ENCODE measurements around the gene EEFSEC. TPM values are rescaled to one million over a fixed set of nuclear protein-coding genes. Genes with fewer than 3 reads are reported as not detected.

Gene EEFSEC
- total RNA-seq, 6 donors from 2014 or later = 14.9 to 38.8 (median 17.9) TPM

DNA sequence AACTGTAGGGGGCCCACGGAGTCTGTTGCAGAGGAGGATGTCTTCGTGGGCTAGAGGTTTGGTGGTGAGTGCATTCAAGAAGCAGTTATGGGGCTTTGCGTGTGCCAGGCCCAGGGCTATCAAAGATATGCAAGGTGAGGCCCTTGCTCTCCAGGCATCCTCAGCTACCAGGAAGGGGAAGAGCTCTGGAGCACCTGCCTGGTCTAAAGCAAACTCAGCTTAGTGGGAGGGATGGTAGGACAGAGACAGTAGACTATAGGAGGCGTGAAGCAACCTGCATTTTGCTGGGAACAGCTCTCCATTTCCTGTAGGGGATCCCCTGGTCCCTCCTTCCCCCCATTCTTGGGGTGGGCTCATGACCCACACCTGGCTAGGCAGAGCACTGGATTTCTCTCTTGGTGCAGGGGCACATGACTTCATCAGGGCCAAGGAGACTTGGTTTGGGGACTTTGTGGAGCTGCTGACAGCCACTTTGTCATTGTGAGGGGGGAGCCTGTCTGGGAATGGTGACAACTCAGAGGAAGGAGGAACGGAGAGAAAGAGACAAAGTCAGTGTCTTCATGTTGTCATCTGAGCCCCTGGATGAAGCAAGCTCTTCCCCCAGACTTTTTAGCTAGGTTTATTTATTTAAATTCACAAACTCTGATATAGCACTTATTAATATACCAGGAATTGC lies 8.6 kb upstream of the EEFSEC start:
- Histone ChIP-seq H3K27me3 (no peaks in the 10 kb centered on the region), H3K27ac (no peak overlapping the region), H3K36me3 (no peaks in the 10 kb centered on the region), H3K9me3 (no peaks in the 10 kb centered on the region), H3K4me3 (no peak overlapping the region), H3K4me1 (no peaks in the 10 kb centered on the region)
- no peak for DNase-seq
- TF ChIP-seq CTCF (IDR thresholded peaks at IDR 0.05) (no peak), POLR2A (IDR thresholded peaks at IDR 0.05) (no peak), EP300 (IDR thresholded peaks at IDR 0.05) (no peak), POLR2AphosphoS5 (IDR thresholded peaks at IDR 0.05) (no peak)
- ATAC-seq (ENCODE audit: low FRiP score in 2 of 2) = no peak
- WGBS, 2 donors = 61 to 77% methylated on average over 4 to 5 of the region's 5 CpGs

- Histone ChIP-seq H3K4me1 (no peaks in the 10 kb centered on the region), H3K27me3 (no peaks in the 10 kb centered on the region), H3K9me3 (no peaks in the 10 kb centered on the region), H3K36me3 (no peaks in the 10 kb centered on the region), H3K4me3 (no peak overlapping the region), H3K27ac (no peak overlapping the region)
- peak; percentile 47 to 48 for DNase-seq
- peak; percentile 66 to 83 for ATAC-seq (ENCODE audit: low FRiP score in 2 of 2)
- TF ChIP-seq POLR2A (IDR thresholded peaks at IDR 0.05) (no peak), CTCF (IDR thresholded peaks at IDR 0.05) (no peak), POLR2AphosphoS5 (IDR thresholded peaks at IDR 0.05) (no peak), EP300 (IDR thresholded peaks at IDR 0.05) (no peak)
- 65 to 66% methylated on average over 6 of the region's 6 CpGs for WGBS, 2 donors
These were observed 8.0 kb upstream of the EEFSEC start for GRCh38 chr3:128145279-128145678.

DNA sequence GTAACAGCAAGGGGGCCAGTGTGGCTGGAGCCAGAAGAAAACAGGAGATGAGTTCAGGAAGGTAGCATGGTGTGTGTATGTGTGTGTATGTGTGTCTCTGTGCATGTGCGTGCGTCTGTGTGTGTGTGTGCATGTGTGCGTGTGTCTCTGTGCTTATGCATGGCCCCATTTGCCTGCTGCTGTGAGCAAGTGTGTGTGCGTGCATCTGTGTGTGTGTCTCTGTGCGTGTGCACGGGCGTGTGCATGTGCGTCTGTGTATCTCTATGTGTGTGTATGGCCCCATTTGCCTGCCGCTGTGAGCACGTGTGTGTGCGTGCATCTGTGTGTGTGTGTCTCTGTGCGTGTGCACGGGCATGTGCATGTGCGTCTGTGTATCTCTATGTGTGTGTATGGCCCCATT lies 7.1 kb upstream of the EEFSEC start:
- DNase-seq (no peak), ATAC-seq (ENCODE audit: low FRiP score in 2 of 2) (peak in 1 of 2 donors; percentile 27)
- Histone ChIP-seq H3K36me3 (no peaks in the 10 kb centered on the region), H3K27ac (no peak overlapping the region), H3K4me3 (no peak overlapping the region), H3K4me1 (no peaks in the 10 kb centered on the region), H3K9me3 (no peaks in the 10 kb centered on the region), H3K27me3 (no peaks in the 10 kb centered on the region)
- TF ChIP-seq POLR2A (IDR thresholded peaks at IDR 0.05) (no peak), CTCF (IDR thresholded peaks at IDR 0.05) (no peak), POLR2AphosphoS5 (IDR thresholded peaks at IDR 0.05) (no peak), EP300 (IDR thresholded peaks at IDR 0.05) (no peak)
- 94 to 96% methylated on average over 13 to 14 of the region's 14 CpGs for WGBS, 2 donors

DNA sequence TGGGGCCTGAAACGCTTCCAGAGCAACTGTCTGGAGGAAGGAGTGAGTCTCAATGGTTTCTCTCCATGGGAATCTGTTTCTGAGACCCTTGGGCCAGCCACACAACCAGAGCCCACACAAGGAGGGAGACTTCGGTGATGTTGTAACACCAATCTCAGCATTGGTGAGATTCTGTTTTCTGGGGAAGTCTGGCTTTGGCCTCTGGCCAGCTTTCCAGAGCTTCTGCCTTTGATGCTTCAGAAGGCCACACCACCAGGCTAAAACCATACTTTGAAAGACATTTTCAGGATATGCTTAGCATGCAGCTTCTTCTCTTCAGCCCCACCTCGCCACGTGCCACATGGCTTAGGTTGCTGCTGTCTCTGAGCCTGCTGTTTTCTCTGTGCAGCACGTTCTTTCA lies 3.6 kb upstream of the EEFSEC start:
- Histone ChIP-seq H3K4me1 (peaks cover 7 to 9% (median 7%) of the 10 kb centered on the region in 4 donors), H3K9me3 (no peaks in the 10 kb centered on the region), H3K4me3 (no peak overlapping the region), H3K27me3 (no peaks in the 10 kb centered on the region), H3K27ac (no peak overlapping the region), H3K36me3 (no peaks in the 10 kb centered on the region)
- 75 to 77% methylated on average over 5 of the region's 5 CpGs for WGBS, 2 donors
- TF ChIP-seq EP300 (IDR thresholded peaks at IDR 0.05) = no peak
- no peak for TF ChIP-seq POLR2AphosphoS5 (IDR thresholded peaks at IDR 0.05)
- TF ChIP-seq CTCF (IDR thresholded peaks at IDR 0.05) = no peak
- no peak for TF ChIP-seq POLR2A (IDR thresholded peaks at IDR 0.05)
- DNase-seq (no peak), ATAC-seq (ENCODE audit: low FRiP score in 2 of 2) (no peak)

- Histone ChIP-seq H3K36me3 (no peaks in the 10 kb centered on the region), H3K4me3 (no peak overlapping the region), H3K27ac (no peak overlapping the region), H3K9me3 (no peaks in the 10 kb centered on the region), H3K4me1 (peaks cover 7 to 21% (median 10%) of the 10 kb centered on the region in 4 donors), H3K27me3 (no peaks in the 10 kb centered on the region)
- no peak for DNase-seq
- WGBS, 2 donors = 79 to 87% methylated on average over 5 of the region's 5 CpGs
- no peak for TF ChIP-seq POLR2A (IDR thresholded peaks at IDR 0.05)
- no peak for TF ChIP-seq CTCF (IDR thresholded peaks at IDR 0.05)
- no peak for TF ChIP-seq POLR2AphosphoS5 (IDR thresholded peaks at IDR 0.05)
- TF ChIP-seq EP300 (IDR thresholded peaks at IDR 0.05) = no peak
- ATAC-seq (ENCODE audit: low FRiP score in 2 of 2) = no peak
These were observed 1.5 kb upstream of the EEFSEC start for GRCh38 chr3:128151758-128152274.
